SH-SY5Y (cell line): ENCODE results near the gene CBX4.

Experiments used
- GATA2 ChIP-seq: IDR thresholded peaks from 2 replicates; pipeline ENCODE4 v1.6.1; 2011; ENCODE audit warnings: mild to moderate bottlenecking, low read depth, low read length
- GATA3 ChIP-seq: IDR thresholded peaks from 2 replicates; pipeline ENCODE4 v1.6.1; 2011; ENCODE audit warnings: low read depth, mild to moderate bottlenecking, low read length, moderate library complexity

GRCh38 chr17:79808763-79809529, 30.3 kb downstream of the CBX4 start:
- TF ChIP-seq GATA2 (no peak), GATA3 (no peak)
